ENCODE results near the gene FBF1. TPM values are rescaled to one million over a fixed set of nuclear protein-coding genes. Genes with fewer than 3 reads are reported as not detected.

The FBF1 gene
- total RNA-seq, 1 donor from 2014 or later, result 2.8 TPM

DNA sequence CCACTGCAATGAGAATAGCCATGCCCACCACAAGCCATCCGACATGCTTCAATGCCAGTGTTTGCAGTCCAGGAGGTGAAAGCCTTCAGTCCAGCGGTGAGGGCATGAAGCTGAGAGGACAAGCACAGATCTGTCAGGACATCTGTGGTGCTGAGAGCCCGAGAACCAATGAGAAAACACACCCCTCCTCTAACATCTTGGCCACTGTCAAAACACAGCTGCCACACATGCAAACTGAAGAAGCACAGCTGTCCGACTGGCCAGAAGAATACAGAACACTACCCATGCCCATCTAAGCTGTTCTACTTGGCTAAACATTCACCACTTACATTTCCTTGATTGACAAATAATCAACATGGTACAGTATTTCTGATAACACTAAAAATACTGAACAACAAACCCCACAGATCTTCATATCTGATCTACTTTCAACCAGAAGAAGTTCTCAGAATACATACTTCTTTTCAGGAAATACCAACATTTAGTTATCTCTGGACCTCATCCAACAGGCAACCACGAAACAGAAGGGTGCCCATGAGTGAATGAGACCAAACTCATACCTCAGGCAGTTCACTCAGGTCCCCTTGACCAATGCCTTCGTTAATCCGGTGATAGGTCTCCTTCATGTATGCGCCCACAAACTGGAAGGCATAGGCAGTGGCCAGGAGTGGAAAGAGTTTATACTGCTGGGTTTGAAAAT is 10.2 kb upstream of the FBF1 start:
- H3K4me1 ChIP-seq, result no peaks in the 10 kb centered on the region
- H3K27ac ChIP-seq (replicated peaks), result no peak overlapping the region
- no peaks in the 10 kb centered on the region for H3K9me3 ChIP-seq (replicated peaks)
- no peak for DNase-seq
- intact Hi-C loops (cut with micrococcal nuclease), result no loop called here
- H3K4me3 ChIP-seq, result no peak overlapping the region
- peaks cover 99% of the 10 kb centered on the region for H3K36me3 ChIP-seq
- H3K27me3 ChIP-seq (ENCODE audit: low read depth), result no peaks in the 10 kb centered on the region
- TF ChIP-seq, protein P1, sequence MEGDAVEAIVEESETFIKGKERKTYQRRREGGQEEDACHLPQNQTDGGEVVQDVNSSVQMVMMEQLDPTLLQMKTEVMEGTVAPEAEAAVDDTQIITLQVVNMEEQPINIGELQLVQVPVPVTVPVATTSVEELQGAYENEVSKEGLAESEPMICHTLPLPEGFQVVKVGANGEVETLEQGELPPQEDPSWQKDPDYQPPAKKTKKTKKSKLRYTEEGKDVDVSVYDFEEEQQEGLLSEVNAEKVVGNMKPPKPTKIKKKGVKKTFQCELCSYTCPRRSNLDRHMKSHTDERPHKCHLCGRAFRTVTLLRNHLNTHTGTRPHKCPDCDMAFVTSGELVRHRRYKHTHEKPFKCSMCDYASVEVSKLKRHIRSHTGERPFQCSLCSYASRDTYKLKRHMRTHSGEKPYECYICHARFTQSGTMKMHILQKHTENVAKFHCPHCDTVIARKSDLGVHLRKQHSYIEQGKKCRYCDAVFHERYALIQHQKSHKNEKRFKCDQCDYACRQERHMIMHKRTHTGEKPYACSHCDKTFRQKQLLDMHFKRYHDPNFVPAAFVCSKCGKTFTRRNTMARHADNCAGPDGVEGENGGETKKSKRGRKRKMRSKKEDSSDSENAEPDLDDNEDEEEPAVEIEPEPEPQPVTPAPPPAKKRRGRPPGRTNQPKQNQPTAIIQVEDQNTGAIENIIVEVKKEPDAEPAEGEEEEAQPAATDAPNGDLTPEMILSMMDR (IDR thresholded peaks at IDR 0.05; ENCODE audit: borderline replicate concordance), result no peak

DNA sequence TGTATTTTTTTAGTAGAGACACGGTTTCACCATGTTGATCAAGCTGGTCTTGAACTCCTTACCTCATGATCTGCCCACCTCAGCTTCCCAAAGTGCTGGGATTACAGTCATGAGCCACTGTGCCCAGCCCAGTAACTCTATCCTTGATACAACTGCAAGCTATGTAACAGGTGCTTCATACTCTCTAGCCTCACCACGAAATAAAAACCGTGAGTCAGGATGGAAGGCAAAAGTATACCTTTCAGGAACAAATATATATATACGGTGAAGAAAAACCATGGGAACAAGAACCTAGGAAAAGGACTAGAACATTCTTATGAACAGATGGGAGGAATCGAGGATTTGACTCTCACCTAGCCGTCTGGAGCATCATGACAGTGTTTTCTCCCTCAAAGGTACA is 9.6 kb upstream of the FBF1 start:
- peaks cover 99% of the 10 kb centered on the region for H3K36me3 ChIP-seq

DNA sequence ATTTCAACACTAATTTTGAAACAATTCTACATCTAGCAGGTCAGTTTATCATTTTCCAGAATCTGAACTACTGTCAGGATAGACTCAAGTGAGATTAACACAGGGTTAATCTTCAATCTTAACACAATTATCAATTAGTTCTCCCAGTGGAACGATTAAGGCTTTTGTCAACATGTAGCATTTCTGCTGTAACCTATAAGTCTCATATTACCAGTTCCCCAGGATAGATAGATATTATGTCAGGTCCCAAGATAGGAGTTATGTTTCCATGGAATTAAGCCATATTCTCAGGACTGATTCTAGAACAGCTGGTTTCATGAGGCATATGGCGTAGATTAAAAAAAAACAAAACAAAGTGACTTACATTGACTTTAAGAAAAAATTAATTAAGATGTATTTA is 4.4 kb upstream of the FBF1 start:
- H3K27me3 ChIP-seq (ENCODE audit: low read depth), result no peaks in the 10 kb centered on the region
- DNase-seq, result no peak
- peaks cover 13% of the 10 kb centered on the region for H3K4me1 ChIP-seq
- TF ChIP-seq, protein P1 (IDR thresholded peaks at IDR 0.05; ENCODE audit: borderline replicate concordance), result no peak
- intact Hi-C loops (cut with micrococcal nuclease), result no loop called here
- H3K36me3 ChIP-seq, result peaks cover 67% of the 10 kb centered on the region
- H3K9me3 ChIP-seq (replicated peaks), result no peaks in the 10 kb centered on the region
- no peak overlapping the region for H3K4me3 ChIP-seq
- no peak overlapping the region for H3K27ac ChIP-seq (replicated peaks)

More for the DNA sequence above, 9.6 kb upstream of the FBF1 start:
- Histone ChIP-seq H3K4me3 (no peak overlapping the region), H3K9me3 (replicated peaks) (no peaks in the 10 kb centered on the region), H3K27me3 (ENCODE audit: low read depth) (no peaks in the 10 kb centered on the region), H3K4me1 (no peaks in the 10 kb centered on the region), H3K27ac (replicated peaks) (no peak overlapping the region)
- intact Hi-C loops (cut with micrococcal nuclease), result no loop called here
- DNase-seq, result no peak
- TF ChIP-seq, protein P1 (IDR thresholded peaks at IDR 0.05; ENCODE audit: borderline replicate concordance), result no peak

DNA sequence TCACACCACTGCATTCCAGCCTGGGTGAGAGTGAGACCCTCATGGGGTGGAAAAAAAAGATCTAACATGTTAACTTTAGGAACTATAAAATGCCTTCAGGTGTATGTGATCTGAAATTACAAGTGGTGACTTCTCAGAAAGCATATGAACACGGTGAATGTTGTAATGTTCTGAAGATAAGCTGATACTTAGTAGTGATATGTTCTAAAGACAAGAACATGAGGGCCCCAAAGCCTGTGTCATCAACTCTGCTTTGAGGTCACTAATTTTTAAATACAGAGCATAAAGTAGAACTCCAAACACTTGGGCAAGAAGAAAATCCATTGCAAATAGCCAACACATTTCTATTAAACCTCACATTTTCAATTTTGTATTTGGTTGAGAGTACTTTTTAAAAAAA is 2.6 kb upstream of the FBF1 start:
- Histone ChIP-seq H3K9me3 (replicated peaks) (no peaks in the 10 kb centered on the region), H3K4me3 (no peak overlapping the region), H3K36me3 (peaks cover 50% of the 10 kb centered on the region), H3K27me3 (ENCODE audit: low read depth) (no peaks in the 10 kb centered on the region), H3K27ac (replicated peaks) (no peak overlapping the region), H3K4me1 (peaks cover 15% of the 10 kb centered on the region)
- TF ChIP-seq, protein P1 (IDR thresholded peaks at IDR 0.05; ENCODE audit: borderline replicate concordance), result no peak
- intact Hi-C loops (cut with micrococcal nuclease), result no loop called here
- no peak for DNase-seq

DNA sequence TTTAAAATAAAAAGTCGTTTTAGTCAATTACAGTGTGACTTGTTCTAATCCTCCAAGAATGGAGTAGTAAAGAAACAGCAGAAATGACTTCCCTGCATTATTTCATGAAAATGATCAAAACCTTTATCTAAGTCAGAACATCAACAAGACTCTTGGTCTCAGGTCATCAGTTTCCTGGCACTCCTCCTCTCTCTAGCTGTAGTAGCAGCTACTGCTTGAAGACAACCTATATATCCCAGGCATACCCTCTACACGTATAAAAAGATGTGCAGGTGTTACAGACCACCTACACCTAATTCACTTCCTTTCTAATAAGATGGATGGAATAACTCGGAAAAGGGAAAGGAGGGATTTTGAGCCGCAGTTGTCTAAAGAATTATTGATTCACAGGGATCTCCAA is 1.6 kb upstream of the FBF1 start:
- H3K4me3 ChIP-seq, result no peak overlapping the region
- intact Hi-C loops (cut with micrococcal nuclease), result no loop called here
- peaks cover 40% of the 10 kb centered on the region for H3K36me3 ChIP-seq

More for the DNA sequence above, 1.6 kb upstream of the FBF1 start:
- TF ChIP-seq, protein P1 (IDR thresholded peaks at IDR 0.05; ENCODE audit: borderline replicate concordance), result no peak
- DNase-seq, result no peak
- Histone ChIP-seq H3K4me1 (peaks cover 15% of the 10 kb centered on the region), H3K9me3 (replicated peaks) (no peaks in the 10 kb centered on the region), H3K27ac (replicated peaks) (no peak overlapping the region), H3K27me3 (ENCODE audit: low read depth) (no peaks in the 10 kb centered on the region)
